Mesendoderm (in vitro differentiated cells): ENCODE data around the gene PLEKHJ1.

Experiments
- DNase-seq: peaks from one replicate; pipeline ENCODE4 v3.0.0; 2013
- H2AK5ac ChIP-seq: 2 replicates; pipeline ENCODE4 v1.6.1; 2013; ENCODE audit warnings: low read length, inconsistent platforms
- H2BK120ac ChIP-seq: 2 replicates; pipeline ENCODE4 v1.6.1; 2013; ENCODE audit warnings: low read depth, mild to moderate bottlenecking, low read length, moderate library complexity, mixed read lengths
- H2BK15ac ChIP-seq: replicated peaks from 2 replicates; pipeline ENCODE4 v1.6.1; 2013; ENCODE audit warnings: low read depth, mild to moderate bottlenecking, moderate library complexity
- H2BK5ac ChIP-seq: 2 replicates; pipeline ENCODE4 v1.6.1; 2013; ENCODE audit warnings: low read length, inconsistent platforms
- H3K18ac ChIP-seq: 2 replicates; pipeline ENCODE4 v1.6.1; 2013; ENCODE audit warnings: mild to moderate bottlenecking, low read length, mixed read lengths
- H3K23ac ChIP-seq: one replicate; pipeline ENCODE4 v1.6.1; 2013; ENCODE audit warnings: low read length
- H3K27ac ChIP-seq: 2 replicates; pipeline ENCODE4 v1.5.1; 2013; ENCODE audit warnings: low read depth, mild to moderate bottlenecking, inconsistent platforms, low read length, moderate library complexity
- H3K27me3 ChIP-seq: 2 replicates; pipeline ENCODE4 v1.6.1; 2013; ENCODE audit warnings: low read length, control low read depth, mild to moderate bottlenecking, inconsistent platforms; ENCODE audit not compliant: insufficient read depth, poor library complexity
- H3K36me3 ChIP-seq: 2 replicates; pipeline ENCODE4 v1.6.1; 2013; ENCODE audit warnings: low read length, inconsistent platforms; ENCODE audit not compliant: control insufficient read depth, insufficient read depth
- H3K4ac ChIP-seq: one replicate; pipeline ENCODE4 v1.6.1; 2013; ENCODE audit warnings: low read depth, mild to moderate bottlenecking, low read length, moderate library complexity
- H3K4me1 ChIP-seq: 2 replicates; pipeline ENCODE4 v1.6.1; 2013; ENCODE audit warnings: low read depth, low read length, inconsistent platforms; ENCODE audit not compliant: control insufficient read depth
- H3K4me2 ChIP-seq: 2 replicates; pipeline ENCODE4 v1.6.1; 2013; ENCODE audit warnings: low read length
- H3K4me3 ChIP-seq: 2 replicates; pipeline ENCODE4 v1.5.1; 2013; ENCODE audit warnings: mild to moderate bottlenecking, low read length
- H3K56ac ChIP-seq: one replicate; pipeline ENCODE4 v1.6.1; 2013; ENCODE audit warnings: low read length
- H3K79me1 ChIP-seq: 2 replicates; pipeline ENCODE4 v1.6.1; 2013; ENCODE audit warnings: low read length, inconsistent platforms
- H3K79me2 ChIP-seq: 2 replicates; pipeline ENCODE4 v1.6.1; 2013; ENCODE audit warnings: mild to moderate bottlenecking, low read length; ENCODE audit not compliant: control insufficient read depth, insufficient read depth
- H3K9ac ChIP-seq: 2 replicates; pipeline ENCODE4 v1.6.1; 2013; ENCODE audit warnings: low read length, inconsistent platforms
- H4K5ac ChIP-seq: one replicate; pipeline ENCODE4 v1.6.1; 2013; ENCODE audit warnings: low read length
- H4K8ac ChIP-seq: one replicate; pipeline ENCODE4 v1.6.1; 2013; ENCODE audit warnings: low read depth, mild to moderate bottlenecking, control low read depth, low read length, moderate library complexity
- WGBS: extraction: QIAGEN DNeasy Blood & Tissue Kit; methylation state at CpG from one replicate; pipeline ENCODE4 v1.1.7; 2013; ENCODE audit warnings: low lambda C conversion rate, missing lambda C conversion rate; ENCODE audit not compliant: insufficient coverage; ENCODE audit errors: extremely low coverage; 5-methylcytosine and 5-hydroxymethylcytosine counted together

Gene PLEKHJ1

DNA sequence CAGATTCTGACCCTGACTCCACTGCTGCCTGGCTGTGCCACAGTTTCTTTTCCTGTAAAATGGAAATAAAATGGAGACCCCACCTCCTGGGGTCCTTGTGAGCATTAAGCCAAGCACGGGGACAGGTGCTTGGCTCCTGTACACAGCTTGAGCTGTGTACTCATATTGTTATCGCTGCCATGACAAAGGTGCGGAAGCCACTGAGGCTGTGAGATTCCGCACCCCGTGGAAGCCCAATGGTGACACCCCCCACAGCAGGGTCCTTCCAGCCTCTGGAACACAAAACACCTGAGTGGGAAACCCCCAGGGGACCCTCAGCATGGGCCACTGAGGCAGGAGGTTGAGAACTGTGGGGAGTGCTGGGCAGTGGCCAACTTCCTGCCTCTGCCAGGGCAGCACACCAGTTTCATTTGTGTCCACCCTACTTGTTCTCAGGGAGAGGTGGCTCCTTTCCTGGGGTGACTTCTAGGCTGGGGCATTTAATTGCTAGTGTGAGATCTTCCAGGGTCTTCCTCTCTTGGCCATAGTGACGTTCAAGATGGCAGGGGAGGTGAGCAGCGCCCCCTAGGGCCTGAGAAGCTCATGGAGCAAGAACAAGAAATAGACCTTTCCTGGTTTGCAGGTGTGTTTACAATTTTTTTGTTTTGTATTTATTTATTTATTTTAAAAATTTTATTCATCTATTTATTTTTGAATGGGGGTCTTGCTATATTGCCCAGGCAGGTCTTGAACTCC, 25.5 kb upstream of the PLEKHJ1 start:
- WGBS, result no CpG with 5 or more reads among the region's 7 CpGs
- no peaks in the 10 kb centered on the region for H3K36me3 ChIP-seq
- no peak overlapping the region for H2BK15ac ChIP-seq
- no peak overlapping the region for H2BK120ac ChIP-seq
- no peak overlapping the region for H3K18ac ChIP-seq
- H3K27ac ChIP-seq, result no peak overlapping the region
- H2BK5ac ChIP-seq, result no peak overlapping the region
- H3K4ac ChIP-seq, result no peak overlapping the region
- H4K8ac ChIP-seq, result no peak overlapping the region
- H3K9ac ChIP-seq, result no peak overlapping the region
- H4K5ac ChIP-seq, result no peak overlapping the region
- peak; percentile 51 for DNase-seq
- H3K79me1 ChIP-seq, result no peaks in the 10 kb centered on the region
- H3K23ac ChIP-seq, result no peak overlapping the region
- no peak overlapping the region for H3K56ac ChIP-seq
- no peak overlapping the region for H3K4me2 ChIP-seq
- no peak overlapping the region for H3K4me3 ChIP-seq
- H3K27me3 ChIP-seq, result no peaks in the 10 kb centered on the region
- no peak overlapping the region for H2AK5ac ChIP-seq
- no peaks in the 10 kb centered on the region for H3K79me2 ChIP-seq
- H3K4me1 ChIP-seq, result no peaks in the 10 kb centered on the region

GRCh38 chr19:2260341-2260805, 24.2 kb upstream of the PLEKHJ1 start:
- Histone ChIP-seq H2AK5ac (no peak overlapping the region), H3K4me2 (no peak overlapping the region), H3K79me2 (no peaks in the 10 kb centered on the region), H3K9ac (no peak overlapping the region), H3K4me3 (no peak overlapping the region), H4K8ac (no peak overlapping the region), H3K27ac (no peak overlapping the region), H3K36me3 (no peaks in the 10 kb centered on the region), H3K18ac (no peak overlapping the region), H3K4ac (no peak overlapping the region), H2BK5ac (no peak overlapping the region), H2BK15ac (no peak overlapping the region), H3K23ac (no peak overlapping the region), H4K5ac (no peak overlapping the region), H3K79me1 (no peaks in the 10 kb centered on the region), H3K27me3 (no peaks in the 10 kb centered on the region), H3K56ac (no peak overlapping the region), H2BK120ac (no peak overlapping the region), H3K4me1 (no peaks in the 10 kb centered on the region)
- no peak for DNase-seq
- WGBS, result no CpG with 5 or more reads among the region's 11 CpGs

DNA sequence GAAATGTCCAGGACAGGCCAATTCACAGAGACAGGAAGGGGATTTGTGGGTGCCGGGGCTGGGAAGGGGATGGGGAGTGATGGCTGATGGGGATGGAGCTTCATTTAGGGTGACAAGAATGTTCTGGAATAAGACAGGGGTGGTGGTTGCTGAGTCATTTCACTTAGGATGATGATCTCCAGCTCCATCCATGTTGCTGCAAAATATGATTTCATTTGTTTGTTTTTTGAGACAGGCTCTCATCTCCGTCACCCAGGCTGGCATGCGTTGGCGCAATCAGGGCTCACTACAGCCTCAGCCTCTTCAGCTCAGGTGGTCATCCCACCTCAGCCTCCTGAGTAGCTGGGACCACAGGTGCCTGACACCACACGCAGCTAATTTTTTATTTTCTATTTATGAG, 23.2 kb upstream of the PLEKHJ1 start:
- no peak overlapping the region for H3K23ac ChIP-seq
- H3K18ac ChIP-seq, result no peak overlapping the region
- no peak overlapping the region for H2BK120ac ChIP-seq
- no peak overlapping the region for H3K4me3 ChIP-seq
- H3K27ac ChIP-seq, result no peak overlapping the region
- H3K9ac ChIP-seq, result no peak overlapping the region
- H3K36me3 ChIP-seq, result no peaks in the 10 kb centered on the region
- no peak overlapping the region for H4K5ac ChIP-seq
- H3K79me2 ChIP-seq, result no peaks in the 10 kb centered on the region
- H4K8ac ChIP-seq, result no peak overlapping the region
- no peak overlapping the region for H3K4ac ChIP-seq
- no peak for DNase-seq
- H3K27me3 ChIP-seq, result no peaks in the 10 kb centered on the region
- no peaks in the 10 kb centered on the region for H3K4me1 ChIP-seq
- no peak overlapping the region for H2AK5ac ChIP-seq
- H3K4me2 ChIP-seq, result no peak overlapping the region
- no CpG with 5 or more reads among the region's 5 CpGs for WGBS
- no peak overlapping the region for H2BK5ac ChIP-seq
- no peak overlapping the region for H3K56ac ChIP-seq
- no peak overlapping the region for H2BK15ac ChIP-seq
- H3K79me1 ChIP-seq, result no peaks in the 10 kb centered on the region

DNA sequence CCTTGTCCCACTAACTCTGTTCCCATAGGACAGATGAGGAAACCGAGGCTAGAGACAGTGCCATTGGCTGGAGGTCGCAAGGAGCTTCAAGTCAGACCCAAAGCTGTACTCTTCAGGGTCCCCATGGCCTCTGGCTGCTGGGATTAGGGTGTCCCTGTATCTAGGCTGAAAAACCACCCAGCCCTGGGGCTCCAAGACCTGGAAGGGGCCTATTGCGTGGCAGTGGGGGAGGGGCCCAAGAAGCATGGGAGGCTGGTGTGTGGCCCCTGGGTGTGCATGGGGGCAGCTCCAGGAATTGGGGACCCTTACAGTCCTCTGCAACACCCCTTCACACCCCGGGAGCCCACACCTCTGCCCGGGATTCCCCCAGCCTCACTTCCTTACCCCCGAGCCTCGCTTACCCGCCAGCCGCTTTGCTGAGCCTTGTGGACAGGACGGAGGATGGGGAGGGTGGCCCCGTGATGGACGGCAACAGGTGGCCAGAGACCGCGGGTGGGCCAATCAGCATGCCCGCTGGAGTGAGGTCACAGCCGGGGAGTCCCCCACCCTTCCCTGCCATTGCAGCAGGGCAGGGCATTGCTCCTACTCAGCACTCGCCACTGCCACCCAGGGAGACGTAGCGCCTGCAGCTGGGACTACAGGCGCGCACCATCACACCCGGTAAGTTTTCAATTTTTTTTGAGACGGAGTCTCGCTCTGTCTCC, 20.0 kb upstream of the PLEKHJ1 start, which contains the start of gene JSRP1:
TSS of gene JSRP1 (minus strand) at position 436 of the 704 bp plus-strand sequence. CDS start 1,103 bp downstream, outside the sequence.
- DNase-seq, result no peak
- H3K9ac ChIP-seq, result no peak within 1 kb of the TSS
- no peak within 1 kb of the TSS for H2AK5ac ChIP-seq
- H3K27ac ChIP-seq, result no peak within 1 kb of the TSS
- H3K4me1 ChIP-seq, result no peaks in the 10 kb centered on the region
- H2BK120ac ChIP-seq, result no peak within 1 kb of the TSS
- no peaks in the 10 kb centered on the region for H3K27me3 ChIP-seq
- no peak within 1 kb of the TSS for H3K56ac ChIP-seq
- H4K8ac ChIP-seq, result no peak within 1 kb of the TSS
- H2BK15ac ChIP-seq, result no peak within 1 kb of the TSS
- no peak within 1 kb of the TSS for H3K4ac ChIP-seq
- no peak within 1 kb of the TSS for H3K18ac ChIP-seq
- H4K5ac ChIP-seq, result no peak within 1 kb of the TSS
- no peak within 1 kb of the TSS for H3K4me2 ChIP-seq
- no CpG with 5 or more reads among the region's 24 CpGs for WGBS
- no peaks in the 10 kb centered on the region for H3K79me2 ChIP-seq
- peak within 1 kb of the TSS; percentile 9 for H3K23ac ChIP-seq
- no peaks in the 10 kb centered on the region for H3K79me1 ChIP-seq
- no peak within 1 kb of the TSS for H3K4me3 ChIP-seq
- no peak within 1 kb of the TSS for H2BK5ac ChIP-seq
- H3K36me3 ChIP-seq, result no peaks in the 10 kb centered on the region

DNA sequence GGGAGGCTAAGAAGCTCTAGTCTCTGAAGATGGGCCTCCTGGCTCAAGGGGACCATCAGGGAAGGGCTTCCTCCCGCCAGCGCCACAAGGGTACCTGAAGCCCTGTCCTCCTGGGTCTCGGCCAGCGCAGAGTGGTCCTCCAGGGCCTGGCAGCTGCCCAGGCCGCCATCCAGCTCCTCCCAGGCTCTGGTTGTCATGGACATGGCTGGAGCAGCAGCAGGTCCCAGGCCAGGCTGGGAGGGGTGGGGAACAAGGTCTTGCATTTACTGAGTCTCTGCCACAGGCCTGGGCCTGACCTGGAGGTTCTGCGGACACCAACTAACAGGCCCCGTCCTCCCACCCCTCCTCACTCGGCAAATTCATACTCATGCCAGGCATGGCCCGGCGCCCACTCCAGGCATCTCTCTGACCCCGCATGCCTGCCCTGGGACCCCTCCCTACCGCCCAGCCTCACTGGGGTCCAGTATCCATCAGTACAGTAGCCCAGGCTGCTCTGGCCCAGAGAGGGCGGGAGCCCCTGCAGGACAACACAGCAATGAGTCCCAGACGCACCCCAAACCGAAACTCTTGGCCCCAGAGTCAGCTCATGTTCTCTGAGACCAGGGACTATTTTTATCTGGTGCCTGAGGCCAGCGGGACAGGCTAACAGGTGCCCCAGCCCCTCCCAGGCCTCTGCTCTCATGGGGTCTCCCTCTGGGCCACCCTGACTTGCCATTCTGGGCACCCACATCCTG, 19.1 kb upstream of the PLEKHJ1 start:
- Histone ChIP-seq H3K4me1 (no peaks in the 10 kb centered on the region), H3K56ac (no peak overlapping the region), H3K27ac (no peak overlapping the region), H3K4ac (no peak overlapping the region), H3K4me3 (no peak overlapping the region), H3K18ac (no peak overlapping the region), H2AK5ac (no peak overlapping the region), H3K23ac (no peak overlapping the region), H2BK5ac (no peak overlapping the region), H4K8ac (no peak overlapping the region), H3K27me3 (no peaks in the 10 kb centered on the region), H3K9ac (no peak overlapping the region), H3K79me1 (no peaks in the 10 kb centered on the region), H2BK15ac (no peak overlapping the region), H4K5ac (no peak overlapping the region), H2BK120ac (no peak overlapping the region), H3K79me2 (no peaks in the 10 kb centered on the region), H3K36me3 (no peaks in the 10 kb centered on the region), H3K4me2 (no peak overlapping the region)
- no peak for DNase-seq
- no CpG with 5 or more reads among the region's 16 CpGs for WGBS
